Measurements from ENCODE around the gene ULK3.

DNA sequence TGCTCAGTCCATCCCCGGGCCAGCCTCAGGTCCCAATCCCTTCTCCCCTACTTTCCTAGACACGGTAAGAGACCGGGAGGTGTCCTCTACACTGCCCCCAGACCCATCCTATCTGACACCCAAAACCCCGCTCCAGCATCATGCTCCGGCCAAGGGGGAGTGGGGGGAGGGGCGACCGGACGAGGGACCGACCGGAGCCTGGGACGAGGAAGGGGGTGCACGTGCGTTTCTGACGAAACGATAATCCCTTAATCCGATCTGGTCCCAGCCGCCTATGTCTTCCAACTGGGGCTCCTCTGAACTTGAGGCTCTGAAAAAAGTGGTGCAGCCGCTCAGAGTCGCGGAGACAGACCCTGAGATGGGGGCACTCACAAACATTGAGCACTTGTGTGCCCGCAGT lies 16.0 kb downstream of the ULK3 start:
- TF ChIP-seq POLR2A (IDR thresholded peaks at IDR 0.05), result no peak
- no peak for TF ChIP-seq POLR2AphosphoS5 (IDR thresholded peaks at IDR 0.05)
- no peak for TF ChIP-seq CTCF (IDR thresholded peaks at IDR 0.05)
